H1 (cell line): ENCODE data around the gene TSPOAP1.

Source experiments
- BRCA1 ChIP-seq: IDR thresholded peaks from 2 replicates; pipeline ENCODE4 v1.6.1; 2012; ENCODE audit warnings: low read depth, low read length, improper control_type of control experiment
- CBX5 ChIP-seq: fragments of 300-800, 300-1000 bp; sonication (generic); IDR thresholded peaks from 2 replicates; pipeline ENCODE4 v1.7.1; 2016; ENCODE audit warnings: antibody characterized with exemption, low read length, low read depth
- CTCF ChIP-seq, 3 experiments: IDR thresholded peaks; 1 replicate in 2 of 3; 2 replicates in 1 of 3; pipeline versions ENCODE4 v1.5.1 to v1.6.1; 2011; ENCODE audit warnings: low read length in 3 of 3, mild to moderate bottlenecking in 3 of 3, inconsistent platforms in 2 of 3, low read depth in 1 of 3, moderate library complexity in 1 of 3; ENCODE audit not compliant: insufficient read depth in 1 of 3; ENCODE audit errors: control extremely low read depth in 1 of 3
- EP300 ChIP-seq, 2 experiments: IDR thresholded peaks; 1 replicate in 1 of 2; 2 replicates in 1 of 2; pipeline ENCODE4 v1.6.1; 2011 to 2012; ENCODE audit warnings: low read depth in 2 of 2, low read length in 2 of 2, mild to moderate bottlenecking in 2 of 2, borderline replicate concordance in 1 of 2, inconsistent platforms in 1 of 2, moderate library complexity in 1 of 2
- POLR2AphosphoS5 ChIP-seq: IDR thresholded peaks from 2 replicates; pipeline ENCODE4 v1.6.1; 2011; ENCODE audit warnings: low read depth, low read length
- SP2 ChIP-seq: IDR thresholded peaks from 2 replicates; pipeline ENCODE4 v1.6.1; 2012; ENCODE audit warnings: mild to moderate bottlenecking, low read length, inconsistent platforms
- TBP ChIP-seq: IDR thresholded peaks from 2 replicates; pipeline ENCODE4 v1.6.1; 2011; ENCODE audit warnings: low read depth, low read length, improper control_type of control experiment
- ZNF274 ChIP-seq: IDR thresholded peaks from 2 replicates; pipeline ENCODE4 v1.7.0; 2012; ENCODE audit warnings: low read length, borderline replicate concordance; ENCODE audit errors: extremely low read depth

GRCh38 chr17:58329035-58329809 lies 627 bp upstream of the TSPOAP1 start:
- no peak for TF ChIP-seq CBX5
- TF ChIP-seq BRCA1: no peak
- TF ChIP-seq CTCF (IDR thresholded peaks at IDR 0.05; ENCODE audit: control extremely low read depth in 1 of 3, insufficient read depth in 1 of 3, low read depth in 1 of 3, low read length in 3 of 3): peak; percentile 48 to 61 (median 55); a peak in 3 of 4 replicates
- TF ChIP-seq POLR2AphosphoS5: no peak
- TF ChIP-seq EP300 (IDR thresholded peaks at IDR 0.05; ENCODE audit: borderline replicate concordance in 1 of 2, low read depth in 2 of 2, low read length in 2 of 2): no peak
- TF ChIP-seq ZNF274: no peak
- TF ChIP-seq TBP: no peak
- TF ChIP-seq SP2: no peak
